Measurements from ENCODE around the gene FBXO44.

GRCh38 chr1:11617741-11618140, 36.9 kb upstream of the FBXO44 start:
- TF ChIP-seq ZNF274 (IDR thresholded peaks at IDR 0.05; ENCODE audit: low read length) (no peak), ZNF274 (tag by site-specific recombination; IDR thresholded peaks at IDR 0.05; ENCODE audit: borderline replicate concordance) (no peak), ZNF121 (tag by site-specific recombination; IDR thresholded peaks at IDR 0.05) (no peak), ZNF776 (tag by site-specific recombination; IDR thresholded peaks at IDR 0.05; ENCODE audit: borderline replicate concordance) (no peak), ZNF24 (tag by site-specific recombination; IDR thresholded peaks at IDR 0.05) (no peak), ZNF76 (tag by site-specific recombination; IDR thresholded peaks at IDR 0.05; ENCODE audit: borderline replicate concordance, low read depth) (no peak), CTCF (tag by site-specific recombination; IDR thresholded peaks at IDR 0.05) (no peak), ZNF48 (tag by site-specific recombination; IDR thresholded peaks at IDR 0.05) (no peak), REST (tag by site-specific recombination; IDR thresholded peaks at IDR 0.05) (no peak), KLF10 (tag by site-specific recombination; IDR thresholded peaks at IDR 0.05) (no peak), ZNF664 (tag by site-specific recombination; IDR thresholded peaks at IDR 0.05) (no peak), MEIS1 (CRISPR knock-in tag; IDR thresholded peaks at IDR 0.05; ENCODE audit: borderline replicate concordance) (no peak)
